ENCODE data around the gene NOG.

NOG gene

DNA sequence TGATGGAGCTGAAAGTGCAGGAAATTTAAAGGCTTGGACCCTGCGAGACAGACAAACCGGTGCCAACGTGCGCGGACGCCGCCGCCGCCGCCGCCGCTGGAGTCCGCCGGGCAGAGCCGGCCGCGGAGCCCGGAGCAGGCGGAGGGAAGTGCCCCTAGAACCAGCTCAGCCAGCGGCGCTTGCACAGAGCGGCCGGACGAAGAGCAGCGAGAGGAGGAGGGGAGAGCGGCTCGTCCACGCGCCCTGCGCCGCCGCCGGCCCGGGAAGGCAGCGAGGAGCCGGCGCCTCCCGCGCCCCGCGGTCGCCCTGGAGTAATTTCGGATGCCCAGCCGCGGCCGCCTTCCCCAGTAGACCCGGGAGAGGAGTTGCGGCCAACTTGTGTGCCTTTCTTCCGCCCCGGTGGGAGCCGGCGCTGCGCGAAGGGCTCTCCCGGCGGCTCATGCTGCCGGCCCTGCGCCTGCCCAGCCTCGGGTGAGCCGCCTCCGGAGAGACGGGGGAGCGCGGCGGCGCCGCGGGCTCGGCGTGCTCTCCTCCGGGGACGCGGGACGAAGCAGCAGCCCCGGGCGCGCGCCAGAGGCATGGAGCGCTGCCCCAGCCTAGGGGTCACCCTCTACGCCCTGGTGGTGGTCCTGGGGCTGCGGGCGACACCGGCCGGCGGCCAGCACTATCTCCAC is at the start of gene NOG:
NOG (plus strand) TSS at position 54 of the 674 bp plus-strand sequence; CDS start at position 579, 525 bp downstream.
- no peak for FAIRE-seq
- peak; percentile 39 for DNase-seq (ENCODE audit: low spot score)

- no peak for FAIRE-seq
- DNase-seq (ENCODE audit: low spot score): no peak
Observed at GRCh38 chr17:56545106-56545505, 48.4 kb upstream of the NOG start.

GRCh38 chr17:56545930-56546329 is 47.6 kb upstream of the NOG start:
- FAIRE-seq (no peak), DNase-seq (ENCODE audit: low spot score) (no peak)

DNA sequence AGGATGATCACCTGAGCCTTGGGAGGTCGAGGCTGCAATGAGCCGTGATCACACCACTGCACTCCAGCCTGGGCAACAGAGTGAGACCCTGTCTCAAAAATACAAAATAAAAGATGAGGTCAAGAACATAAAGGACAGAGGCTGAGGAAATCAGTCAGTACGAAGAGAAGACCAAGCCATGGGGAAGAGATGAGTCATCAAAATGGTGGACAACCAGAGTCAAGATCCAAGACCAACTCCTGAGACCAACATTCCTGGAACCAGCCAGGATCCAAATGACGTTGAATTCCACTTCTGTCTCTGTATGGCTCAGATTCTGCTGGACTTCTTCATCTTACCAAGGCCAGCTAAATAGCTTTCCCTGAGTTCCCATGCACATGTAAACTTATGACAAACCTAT is 44.8 kb upstream of the NOG start:
- FAIRE-seq (no peak), DNase-seq (ENCODE audit: low spot score) (no peak)

GRCh38 chr17:56549501-56549900 is 44.0 kb upstream of the NOG start:
- FAIRE-seq (no peak), DNase-seq (ENCODE audit: low spot score) (no peak)

DNA sequence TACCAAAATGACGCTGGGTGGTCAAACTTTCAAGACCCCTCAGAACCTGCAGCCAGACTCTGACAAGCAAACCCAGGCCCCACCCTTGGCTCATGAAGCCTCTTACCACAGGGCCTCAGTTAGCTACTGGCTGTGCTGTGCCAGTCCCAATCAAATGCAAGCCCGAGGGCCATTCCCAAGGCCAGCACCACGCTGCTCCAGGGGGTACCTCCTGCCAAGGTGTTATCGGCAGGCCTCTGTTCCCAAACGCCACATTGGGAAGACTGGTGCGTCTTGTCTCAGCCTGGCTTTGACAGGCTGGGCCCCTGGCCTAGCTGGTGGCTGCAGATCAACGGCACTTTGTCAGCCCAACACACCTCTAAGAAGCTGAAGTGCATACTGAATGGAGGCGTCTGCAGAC is 35.8 kb upstream of the NOG start:
- DNase-seq (ENCODE audit: low spot score): no peak
- no peak for FAIRE-seq

- DNase-seq (ENCODE audit: low spot score): no peak
Observed at GRCh38 chr17:56558088-56558487, 35.4 kb upstream of the NOG start.

DNA sequence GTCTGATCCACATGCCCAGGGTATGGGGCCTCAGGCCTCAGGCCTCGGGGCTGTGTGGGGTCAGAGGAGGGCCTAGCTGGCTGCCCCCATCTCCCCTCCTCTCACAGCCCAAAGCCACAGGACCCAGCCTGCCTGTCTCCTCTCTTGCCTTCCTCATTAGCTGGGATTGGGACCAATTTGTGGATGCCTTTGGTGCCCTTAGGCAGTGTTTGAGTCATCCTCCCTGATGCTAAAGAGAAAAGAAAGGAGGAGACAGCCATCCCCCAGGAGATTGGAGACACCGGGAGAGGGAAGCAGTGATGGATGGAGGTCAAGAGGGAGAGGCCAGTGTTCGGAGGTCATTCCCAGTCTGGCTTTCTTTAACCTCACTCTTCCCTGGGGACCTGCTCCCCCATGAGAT is 23.3 kb upstream of the NOG start:
- DNase-seq (ENCODE audit: low spot score) (no peak), FAIRE-seq (no peak)

More at GRCh38 chr17:56558088-56558487, 35.4 kb upstream of the NOG start:
- FAIRE-seq: no peak

DNA sequence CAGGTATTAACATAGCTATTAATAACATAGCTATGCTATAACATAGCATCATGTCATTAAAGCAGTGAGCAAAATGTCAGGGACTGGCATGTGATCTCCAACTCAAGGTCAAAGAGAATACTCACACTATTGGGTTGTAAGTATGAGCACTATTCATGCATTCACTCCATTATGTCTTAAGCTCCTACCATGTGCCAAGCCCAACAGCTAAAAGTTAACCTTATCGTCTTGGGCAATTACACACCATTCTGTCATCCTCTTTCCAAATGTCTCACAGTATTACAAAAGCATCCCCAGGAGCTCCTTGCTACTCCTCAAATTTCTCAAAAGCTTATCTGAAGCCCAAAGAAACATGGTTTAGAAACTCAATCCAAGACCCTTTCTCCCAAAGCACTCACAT is 22.0 kb upstream of the NOG start:
- no peak for FAIRE-seq
- no peak for DNase-seq (ENCODE audit: low spot score)

- DNase-seq (ENCODE audit: low spot score) (no peak), FAIRE-seq (no peak)
Observed at GRCh38 chr17:56577190-56577842, 16.2 kb upstream of the NOG start.

DNA sequence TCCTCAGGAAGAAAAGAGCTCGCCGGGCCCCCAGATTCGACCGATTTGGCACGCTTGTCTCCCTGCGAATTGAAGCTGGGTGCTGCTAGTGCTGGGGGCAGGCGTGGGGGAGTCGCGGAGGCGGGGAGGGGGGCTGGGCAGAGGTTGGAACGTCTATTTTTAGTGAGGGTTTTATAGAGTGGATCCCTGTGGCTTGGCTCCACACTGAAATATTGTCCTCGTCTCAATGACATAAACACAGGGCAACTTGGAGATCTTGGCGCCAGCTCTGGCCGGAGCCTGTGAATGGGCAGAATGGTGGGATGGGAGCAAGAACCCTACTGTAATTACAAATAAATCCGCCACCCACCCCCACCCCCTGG is 15.7 kb upstream of the NOG start:
- FAIRE-seq (no peak), DNase-seq (ENCODE audit: low spot score) (no peak)

DNA sequence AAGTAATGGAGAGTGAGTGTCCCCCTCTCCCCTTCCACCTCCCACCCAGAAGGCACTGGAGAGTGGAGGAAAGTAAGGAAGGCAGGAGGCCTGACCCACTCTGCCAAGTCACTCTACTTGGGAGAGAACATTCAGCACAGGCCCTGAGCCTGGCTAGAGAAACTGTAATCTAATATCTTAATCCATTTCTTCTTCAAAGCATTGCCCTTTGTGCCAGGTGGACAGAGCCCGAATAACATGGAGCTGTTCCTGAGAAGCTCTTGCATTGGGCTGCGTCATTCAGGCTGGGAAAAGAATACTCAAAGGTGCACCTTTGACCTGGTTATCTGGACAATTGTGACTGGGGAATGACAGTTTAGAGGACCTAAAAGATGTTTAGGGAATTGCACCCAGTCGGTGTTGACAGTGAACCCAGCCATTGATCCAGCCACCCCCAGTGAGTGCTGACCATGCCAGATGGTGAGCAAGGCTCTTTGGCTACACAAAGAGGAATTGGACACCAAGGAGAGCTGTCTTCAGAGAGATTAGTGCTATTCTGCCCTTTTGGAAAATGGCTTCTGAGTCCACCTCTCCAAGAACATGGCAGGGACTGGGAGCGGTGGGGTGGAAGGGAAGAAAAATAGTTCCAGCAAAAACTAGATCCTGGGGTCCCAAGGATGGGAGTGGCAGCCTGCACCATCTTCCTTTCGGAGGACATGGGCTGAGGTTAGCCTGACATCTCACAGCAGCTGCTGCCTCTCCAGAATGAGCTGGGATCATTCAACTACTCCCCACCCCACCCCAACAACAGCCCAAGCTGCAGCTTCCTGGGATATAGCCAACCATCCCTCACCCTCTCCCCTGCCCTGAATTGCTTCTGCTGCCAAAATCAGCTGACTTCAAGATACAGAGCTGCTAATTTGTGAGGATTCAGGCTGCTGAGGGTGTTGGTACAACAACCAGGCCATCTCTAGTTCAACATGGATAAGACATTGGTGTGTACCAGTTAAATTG is 11.6 kb upstream of the NOG start:
- FAIRE-seq: no peak
- no peak for DNase-seq (ENCODE audit: low spot score)

DNA sequence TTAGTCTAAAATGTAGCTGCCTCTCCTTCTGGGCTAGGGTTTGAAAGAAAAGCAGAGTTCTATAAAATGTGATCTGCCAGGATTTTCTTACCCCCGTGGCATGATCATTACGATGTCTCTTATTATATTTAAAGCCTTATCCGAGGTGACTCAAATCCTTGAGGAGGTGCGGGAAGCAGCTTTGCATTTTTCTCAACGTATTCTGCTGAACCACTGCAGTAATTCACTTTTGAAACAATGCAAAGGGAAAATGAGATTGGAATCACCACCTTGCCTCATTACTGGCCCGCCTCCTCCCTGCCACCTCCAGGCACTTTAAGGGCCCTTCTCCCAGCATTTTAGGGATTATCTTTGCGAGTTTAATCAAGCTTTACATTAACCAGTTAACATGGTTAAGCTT is 9.7 kb upstream of the NOG start:
- FAIRE-seq: no peak

GRCh38 chr17:56587298-56587697 is 6.2 kb upstream of the NOG start:
- FAIRE-seq: no peak
- DNase-seq (ENCODE audit: low spot score): no peak

More for the DNA sequence above, 9.7 kb upstream of the NOG start:
- no peak for DNase-seq (ENCODE audit: low spot score)

GRCh38 chr17:56592487-56593085 is 913 bp upstream of the NOG start:
- no peak for FAIRE-seq
- peak; percentile 6 for DNase-seq (ENCODE audit: low spot score)

GRCh38 chr17:56593086-56593645 is 333 bp upstream of the NOG start:
- DNase-seq (ENCODE audit: low spot score): peak; percentile 13
- no peak for FAIRE-seq

DNA sequence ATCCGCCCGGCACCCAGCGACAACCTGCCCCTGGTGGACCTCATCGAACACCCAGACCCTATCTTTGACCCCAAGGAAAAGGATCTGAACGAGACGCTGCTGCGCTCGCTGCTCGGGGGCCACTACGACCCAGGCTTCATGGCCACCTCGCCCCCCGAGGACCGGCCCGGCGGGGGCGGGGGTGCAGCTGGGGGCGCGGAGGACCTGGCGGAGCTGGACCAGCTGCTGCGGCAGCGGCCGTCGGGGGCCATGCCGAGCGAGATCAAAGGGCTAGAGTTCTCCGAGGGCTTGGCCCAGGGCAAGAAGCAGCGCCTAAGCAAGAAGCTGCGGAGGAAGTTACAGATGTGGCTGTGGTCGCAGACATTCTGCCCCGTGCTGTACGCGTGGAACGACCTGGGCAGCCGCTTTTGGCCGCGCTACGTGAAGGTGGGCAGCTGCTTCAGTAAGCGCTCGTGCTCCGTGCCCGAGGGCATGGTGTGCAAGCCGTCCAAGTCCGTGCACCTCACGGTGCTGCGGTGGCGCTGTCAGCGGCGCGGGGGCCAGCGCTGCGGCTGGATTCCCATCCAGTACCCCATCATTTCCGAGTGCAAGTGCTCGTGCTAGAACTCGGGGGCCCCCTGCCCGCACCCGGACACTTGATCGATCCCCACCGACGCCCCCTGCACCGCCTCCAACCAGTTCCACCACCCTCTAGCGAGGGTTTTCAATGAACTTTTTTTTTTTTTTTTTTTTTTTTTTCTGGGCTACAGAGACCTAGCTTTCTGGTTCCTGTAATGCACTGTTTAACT is 1.0 kb downstream of the NOG start:
- FAIRE-seq (no peak), DNase-seq (ENCODE audit: low spot score) (no peak)

- DNase-seq (ENCODE audit: low spot score): no peak
- FAIRE-seq: no peak
Observed at GRCh38 chr17:56595108-56595418, 1.6 kb downstream of the NOG start.

DNA sequence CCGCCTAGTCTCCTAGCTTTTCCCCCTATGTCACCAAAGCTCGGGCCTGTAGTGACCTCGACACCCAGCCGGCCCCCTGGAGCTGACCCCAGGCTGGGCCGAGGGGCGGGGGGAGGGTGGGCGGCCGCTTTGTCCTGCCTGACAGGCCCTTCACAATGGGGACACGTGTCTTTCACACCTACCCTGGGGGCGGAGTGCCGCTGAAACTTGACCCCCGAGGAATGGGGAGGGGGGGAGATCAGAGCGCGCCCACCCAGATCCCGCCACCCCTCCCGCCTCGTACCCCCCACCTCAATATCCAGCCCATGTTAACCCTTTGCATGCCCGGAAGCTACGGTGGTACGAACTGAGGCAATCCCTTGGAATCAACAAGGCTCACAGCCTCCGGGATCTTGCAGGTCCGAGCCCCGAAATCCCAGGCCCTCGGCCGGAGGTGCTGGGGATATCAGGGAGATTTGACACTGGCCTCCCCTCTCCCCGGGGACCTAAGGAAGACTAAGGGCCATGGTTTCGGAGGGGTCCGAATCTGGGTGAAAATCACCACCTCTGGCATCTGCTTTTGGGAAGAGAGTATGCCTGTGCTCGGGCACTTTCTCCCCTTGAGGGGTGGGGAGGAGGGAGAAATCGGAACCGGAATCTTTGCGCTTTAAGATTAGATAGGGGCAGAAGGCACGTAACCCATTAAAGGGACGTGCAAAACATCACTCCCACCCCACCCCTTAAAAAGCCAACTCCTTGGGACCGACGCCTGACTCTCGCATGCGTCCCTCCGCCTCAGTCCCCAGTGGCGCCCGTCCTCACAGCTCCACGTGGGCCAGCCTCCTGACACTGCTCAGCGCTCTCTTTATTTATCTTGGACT is 2.6 kb downstream of the NOG start:
- FAIRE-seq: no peak
- DNase-seq (ENCODE audit: low spot score): no peak
